DND-41 (cell line): ENCODE results near the gene ACOXL.

Source experiments
- ATAC-seq: fragments of 200-7000 bp; cut with Tn5 transposase; 3 replicates; pipeline ENCODE4 v1.9.1; 2021; ENCODE audit warnings: low read depth; ENCODE audit not compliant: insufficient read depth
- DNase-seq: peaks from one replicate; pipeline ENCODE4 v3.0.0-alpha.2; 2020
- H2AFZ ChIP-seq: 2 replicates; pipeline ENCODE4 v1.6.0; 2012; ENCODE audit warnings: low read depth, low read length
- H3K27ac ChIP-seq: 2 replicates; pipeline ENCODE4 v1.5.1; 2012; ENCODE audit warnings: low read length, inconsistent platforms
- H3K27me3 ChIP-seq: fragments of 200-600 bp; sonication (generic); 2 replicates; pipeline ENCODE4 v1.6.0; 2012; ENCODE audit warnings: low read length, mild to moderate bottlenecking, inconsistent platforms; ENCODE audit not compliant: insufficient read depth, poor library complexity
- H3K36me3 ChIP-seq: 2 replicates; pipeline ENCODE4 v1.5.1; 2012; ENCODE audit warnings: low read length, inconsistent platforms; ENCODE audit not compliant: insufficient read depth
- H3K4me1 ChIP-seq: 2 replicates; pipeline ENCODE4 v1.5.1; 2012; ENCODE audit warnings: mild to moderate bottlenecking, low read length; ENCODE audit not compliant: insufficient read depth
- H3K4me2 ChIP-seq: 2 replicates; pipeline ENCODE4 v1.6.0; 2012; ENCODE audit warnings: mild to moderate bottlenecking, moderate library complexity, low read length, inconsistent platforms; ENCODE audit not compliant: insufficient read depth
- H3K4me3 ChIP-seq, 2 experiments: fragments of 200-600 bp in 1 of 2; shearing (Covaris generic) in 1 of 2; 2 replicates each; pipeline ENCODE4 v1.5.1; 2012 to 2016; ENCODE audit warnings: inconsistent platforms in 2 of 2, low read length in 2 of 2, mild to moderate bottlenecking in 2 of 2, low read depth in 1 of 2, moderate library complexity in 1 of 2
- H3K79me2 ChIP-seq: 2 replicates; pipeline ENCODE4 v1.6.0; 2012; ENCODE audit warnings: low read length, inconsistent platforms; ENCODE audit not compliant: insufficient read depth
- H3K9ac ChIP-seq: 2 replicates; pipeline ENCODE4 v1.6.0; 2012; ENCODE audit warnings: low read depth, mild to moderate bottlenecking, inconsistent platforms, low read length, moderate library complexity
- H3K9me3 ChIP-seq: 2 replicates; pipeline ENCODE4 v1.5.1; 2012; ENCODE audit warnings: low read length, moderate library complexity, mild to moderate bottlenecking, inconsistent platforms; ENCODE audit not compliant: insufficient read depth, severe bottlenecking
- H4K20me1 ChIP-seq: 2 replicates; pipeline ENCODE4 v1.6.0; 2012; ENCODE audit warnings: low read length; ENCODE audit not compliant: insufficient read depth
- CTCF ChIP-seq: IDR thresholded peaks from 2 replicates; pipeline ENCODE4 v1.5.1; 2012; ENCODE audit warnings: borderline replicate concordance, low read length, moderate library complexity, mild to moderate bottlenecking; ENCODE audit not compliant: poor library complexity, severe bottlenecking; ENCODE audit errors: extremely low read depth
- EZH2 ChIP-seq: IDR thresholded peaks from 3 replicates; pipeline ENCODE4 v1.6.1; 2012; ENCODE audit warnings: borderline replicate concordance, low read depth, mild to moderate bottlenecking, moderate library complexity, low read length, inconsistent platforms; ENCODE audit not compliant: severe bottlenecking

ACOXL gene

GRCh38 chr2:110802208-110802932 is 70.0 kb downstream of the ACOXL start:
- TF ChIP-seq CTCF = no peak
- no peak for TF ChIP-seq EZH2
- Histone ChIP-seq H2AFZ (no peak overlapping the region), H3K4me1 (no peaks in the 10 kb centered on the region), H3K27ac (no peak overlapping the region), H3K79me2 (no peaks in the 10 kb centered on the region), H3K36me3 (no peaks in the 10 kb centered on the region), H3K27me3 (no peaks in the 10 kb centered on the region), H3K4me3 (no peak overlapping the region), H3K9ac (no peak overlapping the region), H3K9me3 (peaks cover 2% of the 10 kb centered on the region), H4K20me1 (no peaks in the 10 kb centered on the region), H3K4me2 (no peak overlapping the region)
- ATAC-seq = no peak
- no peak for DNase-seq

- Histone ChIP-seq H3K79me2 (no peaks in the 10 kb centered on the region), H3K4me3 (no peak overlapping the region), H3K4me2 (no peak overlapping the region), H3K27ac (no peak overlapping the region), H3K9me3 (peaks cover 2% of the 10 kb centered on the region), H3K36me3 (no peaks in the 10 kb centered on the region), H4K20me1 (no peaks in the 10 kb centered on the region), H2AFZ (no peak overlapping the region), H3K9ac (no peak overlapping the region), H3K4me1 (no peaks in the 10 kb centered on the region), H3K27me3 (no peaks in the 10 kb centered on the region)
- TF ChIP-seq CTCF (no peak), EZH2 (no peak)
- ATAC-seq (no peak), DNase-seq (no peak)
Measured at GRCh38 chr2:110804433-110804832, 72.1 kb downstream of the ACOXL start.

- ATAC-seq = no peak
- Histone ChIP-seq H3K9ac (no peak overlapping the region), H3K4me1 (no peaks in the 10 kb centered on the region), H4K20me1 (no peaks in the 10 kb centered on the region), H3K27ac (no peak overlapping the region), H3K27me3 (no peaks in the 10 kb centered on the region), H3K4me3 (no peak overlapping the region), H3K79me2 (no peaks in the 10 kb centered on the region), H3K36me3 (no peaks in the 10 kb centered on the region), H2AFZ (no peak overlapping the region), H3K9me3 (peaks cover 2% of the 10 kb centered on the region), H3K4me2 (no peak overlapping the region)
- no peak for DNase-seq
- TF ChIP-seq CTCF (no peak), EZH2 (no peak)
Measured at GRCh38 chr2:110804915-110805314, 72.5 kb downstream of the ACOXL start.
